ENCODE data around the gene PACRG.

Gene PACRG

GRCh38 chr6:162871966-162872365, 144.2 kb downstream of the PACRG start:
- DNase-seq = no peak

GRCh38 chr6:162873537-162873936, 145.8 kb downstream of the PACRG start:
- no peak for DNase-seq

GRCh38 chr6:162875070-162875469, 147.3 kb downstream of the PACRG start:
- DNase-seq = no peak

- no peak for DNase-seq
Measured at GRCh38 chr6:162882801-162883481, 155.2 kb downstream of the PACRG start.

GRCh38 chr6:162887981-162888689, 160.4 kb downstream of the PACRG start:
- DNase-seq = no peak

GRCh38 chr6:162889303-162889702, 161.5 kb downstream of the PACRG start:
- DNase-seq = no peak

- no peak for DNase-seq
Measured at GRCh38 chr6:162898011-162898410, 170.2 kb downstream of the PACRG start.

- no peak for DNase-seq
Measured at GRCh38 chr6:162899148-162899547, 171.4 kb downstream of the PACRG start.

- DNase-seq = no peak
Measured at GRCh38 chr6:162900503-162900902, 172.7 kb downstream of the PACRG start.

- DNase-seq = no peak
Measured at GRCh38 chr6:162904069-162904663, 176.4 kb downstream of the PACRG start.

GRCh38 chr6:162906479-162906878, 178.7 kb downstream of the PACRG start:
- DNase-seq = no peak

- peak; percentile 52 to 77 (median 72) for DNase-seq
Measured at GRCh38 chr6:162907876-162908481, 180.2 kb downstream of the PACRG start.

- DNase-seq = no peak
Measured at GRCh38 chr6:162913206-162913605, 185.4 kb downstream of the PACRG start.

GRCh38 chr6:162917506-162917905, 189.7 kb downstream of the PACRG start:
- DNase-seq = no peak

GRCh38 chr6:162921062-162921461, 193.3 kb downstream of the PACRG start:
- DNase-seq = no peak

- no peak for DNase-seq
Measured at GRCh38 chr6:162921510-162922040, 193.8 kb downstream of the PACRG start.

- no peak for DNase-seq
Measured at GRCh38 chr6:162922563-162923166, 194.9 kb downstream of the PACRG start.

- no peak for DNase-seq
Measured at GRCh38 chr6:162934844-162935243, 207.1 kb downstream of the PACRG start.

GRCh38 chr6:162940426-162940825, 212.7 kb downstream of the PACRG start:
- no peak for DNase-seq

- DNase-seq = no peak
Measured at GRCh38 chr6:162941128-162941527, 213.4 kb downstream of the PACRG start.

GRCh38 chr6:162942866-162943265, 215.1 kb downstream of the PACRG start:
- no peak for DNase-seq

- no peak for DNase-seq
Measured at GRCh38 chr6:162943369-162943768, 215.6 kb downstream of the PACRG start.

- DNase-seq = no peak
Measured at GRCh38 chr6:162951164-162951743, 223.5 kb downstream of the PACRG start.
